Hair follicle dermal papilla cell (primary cell): Measurements from ENCODE around the gene SYNJ2BP. TPM values are rescaled to one million over a fixed set of nuclear protein-coding genes. Genes with fewer than 3 reads are reported as not detected.

Experiments
- total RNA-seq: library from RNA; depleted of rRNA; stranded (reverse); fragments of >200 nt; gene quantifications from 2 replicates; pipeline ENCODE4 v1.2.3, GENCODE V29; 2012

The SYNJ2BP gene, protein sequence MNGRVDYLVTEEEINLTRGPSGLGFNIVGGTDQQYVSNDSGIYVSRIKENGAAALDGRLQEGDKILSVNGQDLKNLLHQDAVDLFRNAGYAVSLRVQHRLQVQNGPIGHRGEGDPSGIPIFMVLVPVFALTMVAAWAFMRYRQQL
- 20.1 and 21.5 TPM in 2 replicates for total RNA-seq

DNA sequence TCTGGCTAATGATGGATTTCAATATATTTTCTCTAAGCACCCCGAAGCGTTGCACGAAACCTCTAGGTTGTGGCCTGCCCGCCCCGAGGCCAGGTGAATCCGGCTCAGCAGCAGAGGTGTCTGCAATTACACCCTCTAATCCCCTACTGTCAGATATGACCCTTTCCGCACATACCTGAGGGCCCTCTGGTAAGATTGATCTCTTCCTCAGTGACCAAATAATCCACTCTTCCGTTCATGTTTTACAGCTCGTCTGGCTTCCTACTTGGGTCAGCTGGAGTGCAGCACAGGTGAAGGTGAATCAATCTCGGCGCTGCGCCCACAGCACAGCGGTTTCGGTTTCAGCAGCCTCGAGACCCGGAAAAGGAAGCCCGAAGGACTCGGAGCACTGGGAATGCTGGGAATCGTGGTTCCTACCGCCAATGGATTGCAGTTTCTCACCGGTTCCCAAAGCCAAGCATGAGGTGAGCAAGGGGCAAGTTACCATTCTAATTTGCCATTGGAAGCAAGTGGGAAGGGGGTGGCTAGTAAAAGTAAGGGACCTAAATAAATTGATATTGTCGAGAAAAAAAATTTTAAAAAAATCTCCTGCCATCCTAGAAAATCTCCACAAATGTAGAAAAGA, at the start of gene SYNJ2BP:
Gene SYNJ2BP (minus strand): TSS at position 366 of the 625 bp plus-strand sequence. CDS start 127 bp downstream, at position 239.

DNA sequence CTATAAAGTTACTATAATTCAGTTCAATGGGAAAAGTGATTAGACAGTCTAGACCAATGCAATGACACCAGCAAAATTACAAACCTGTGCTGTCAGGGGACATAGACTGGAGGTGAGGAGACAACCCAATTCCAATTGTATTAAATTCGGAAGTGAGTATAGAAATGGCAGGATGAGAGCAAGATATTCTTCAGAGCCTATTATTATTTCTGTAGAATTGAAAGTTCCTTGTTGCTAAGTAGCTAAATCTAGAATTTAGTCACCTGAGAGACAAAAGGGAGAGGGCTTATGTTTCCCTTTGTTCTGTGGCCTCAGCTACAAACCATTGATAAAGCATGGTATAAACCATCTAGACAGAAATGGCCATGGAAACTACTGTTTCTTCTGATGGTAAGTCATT, 35.0 kb upstream of the SYNJ2BP start, which contains the start of gene ADAM21:
Gene ADAM21 (plus strand): TSS at position 301 of the 400 bp plus-strand sequence. CDS start 5,326 bp downstream, outside the sequence.

Other genes starting within 250 kb of the SYNJ2BP start
- gene SLC8A3, start 228.1 kb downstream of the SYNJ2BP start, total RNA-seq = not detected in 2 replicates
- gene COX16, start 57.4 kb downstream of the SYNJ2BP start, total RNA-seq = 17.4 and 17.7 TPM in 2 replicates
- under 0.01 TPM in 1 of 2 replicates, not detected in the other for gene ADAM21, start 35.1 kb upstream of the SYNJ2BP start, total RNA-seq
- 0.49 and 1.1 TPM in 2 replicates for gene ADAM20, start 117.9 kb upstream of the SYNJ2BP start, total RNA-seq
- 30.6 and 35.0 TPM in 2 replicates for gene MED6, start 183.6 kb upstream of the SYNJ2BP start, total RNA-seq
- 0.97 and 1.7 TPM in 2 replicates for gene TTC9, start 224.8 kb upstream of the SYNJ2BP start, total RNA-seq